GM19351 (cell line): ENCODE data around the gene HACD2.

Experiments used
- ATAC-seq: cut with Tn5 transposase; IDR thresholded peaks from one replicate; pipeline ENCODE4 v1.9.1; 2021; ENCODE audit warnings: mild to moderate bottlenecking, moderate library complexity; ENCODE audit not compliant: unreplicated experiment

The HACD2 gene

GRCh38 chr3:123449997-123450604, 134.8 kb downstream of the HACD2 start:
- no peak for ATAC-seq

DNA sequence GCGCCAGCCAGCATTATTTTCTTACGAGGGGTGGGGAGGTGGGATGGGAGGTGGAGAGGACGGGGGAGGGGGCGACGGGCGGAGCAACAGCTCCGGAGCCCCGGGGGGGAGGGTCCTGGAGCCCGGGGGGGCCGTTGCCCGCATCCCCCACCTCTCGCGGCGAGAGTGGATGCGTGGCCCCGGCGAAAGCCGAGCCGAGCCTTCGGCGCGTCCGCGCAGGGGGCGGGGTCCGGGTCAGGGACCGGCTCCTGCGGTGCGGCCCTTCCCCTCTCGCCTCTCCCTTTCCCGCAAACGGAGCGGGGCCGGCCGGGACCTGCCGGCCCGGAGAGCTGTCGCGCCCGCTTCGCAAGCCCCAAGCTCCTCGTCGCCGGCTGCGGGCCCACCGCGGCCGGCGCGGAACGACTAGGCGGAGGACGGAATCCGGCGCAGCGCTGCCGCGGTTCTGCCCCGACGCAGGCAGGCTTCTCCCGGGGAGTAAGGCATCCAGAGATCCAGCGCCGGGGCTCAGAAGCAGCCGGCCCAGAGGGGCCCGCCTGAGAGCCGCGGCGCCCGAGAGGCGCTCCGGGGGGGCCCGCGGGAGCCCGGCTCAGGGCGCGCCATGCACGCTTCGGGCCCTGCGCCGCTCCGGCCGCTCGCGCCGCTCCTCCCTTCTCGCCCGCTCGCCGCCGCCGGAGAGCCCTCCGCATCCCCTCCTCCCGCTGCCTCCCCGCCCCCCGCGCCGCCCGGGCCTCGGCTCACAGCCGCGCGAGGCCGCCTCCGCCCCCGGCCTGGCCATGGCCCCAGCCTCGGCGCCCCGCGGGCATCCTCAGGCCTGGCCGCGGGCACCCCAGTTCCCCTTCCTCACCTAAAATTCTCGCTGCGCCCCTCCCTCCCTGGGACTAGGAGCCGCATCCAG, 135.5 kb downstream of the HACD2 start:
- no peak for ATAC-seq

DNA sequence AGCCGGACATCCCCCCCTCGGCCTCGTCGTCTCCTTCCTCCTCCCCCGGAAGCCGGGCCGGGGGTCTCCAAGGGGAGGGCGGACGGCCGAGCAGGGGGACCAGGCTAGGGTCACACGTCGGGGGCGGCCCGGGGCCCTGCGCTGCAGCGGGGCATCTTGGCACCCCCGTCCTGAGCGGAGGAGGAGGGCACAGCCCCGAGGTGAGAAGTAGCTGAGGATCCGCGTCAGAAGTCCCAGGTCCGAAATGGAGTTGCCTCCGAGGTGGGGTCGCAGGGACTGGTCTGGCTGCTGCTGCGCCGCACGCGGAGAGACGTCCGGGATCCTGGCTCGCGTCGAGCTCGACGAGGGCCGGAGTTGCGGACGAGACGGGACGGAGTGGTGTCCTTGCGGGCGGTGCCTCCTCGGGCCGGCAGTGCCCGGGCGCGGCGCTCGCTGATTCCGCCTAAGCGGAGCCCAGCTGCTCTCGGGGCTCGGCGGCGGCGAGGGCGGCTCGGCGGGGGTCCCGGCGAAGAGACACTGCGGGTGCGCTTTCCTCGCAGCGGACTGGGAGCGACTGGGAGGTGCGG, 136.2 kb downstream of the HACD2 start, which contains the start of gene ADCY5:
ADCY5 (minus strand) TSS at position 555 of the 566 bp plus-strand sequence; CDS start at position 10, 545 bp downstream.
- no peak for ATAC-seq

DNA sequence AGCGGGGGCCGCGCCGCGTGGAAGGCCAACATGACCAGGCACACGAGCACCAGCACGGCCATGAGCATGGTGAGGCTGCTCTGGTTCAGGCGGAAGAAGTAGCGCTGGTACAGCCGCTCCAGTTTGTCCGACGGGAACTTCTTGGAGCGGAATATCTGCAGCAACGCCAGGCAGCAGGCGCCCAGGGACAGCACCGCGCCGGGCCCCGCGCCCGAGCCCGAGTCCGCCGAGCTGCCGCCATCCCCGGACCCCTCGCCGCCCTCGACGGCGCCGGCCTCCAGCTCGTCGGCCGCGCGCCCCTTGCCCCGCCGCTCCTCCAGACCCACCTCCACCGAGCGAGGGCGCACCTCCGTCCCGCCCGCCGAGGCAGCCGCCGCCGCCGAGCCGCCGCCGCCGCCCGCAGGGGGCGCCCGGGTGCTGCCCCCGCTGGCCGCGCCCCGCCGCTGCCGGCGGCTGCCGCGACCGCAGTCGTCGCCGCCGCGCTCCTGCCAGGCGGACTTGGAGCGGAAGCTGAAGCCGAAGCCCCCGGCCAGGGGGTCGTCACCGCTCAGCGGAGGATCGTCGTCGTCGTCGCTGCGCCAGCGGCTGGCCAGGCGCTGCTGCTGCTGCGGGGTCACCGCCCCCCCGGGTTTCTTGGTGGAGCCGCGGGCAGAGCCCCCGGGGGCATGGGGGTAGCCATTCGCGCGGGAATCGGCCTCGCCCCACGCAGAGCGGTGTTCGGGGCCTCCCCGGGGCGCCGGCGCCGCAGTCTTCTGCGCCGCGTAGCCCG, 136.9 kb downstream of the HACD2 start:
- no peak for ATAC-seq

GRCh38 chr3:123447416-123447748, 137.5 kb downstream of the HACD2 start:
- ATAC-seq = no peak

DNA sequence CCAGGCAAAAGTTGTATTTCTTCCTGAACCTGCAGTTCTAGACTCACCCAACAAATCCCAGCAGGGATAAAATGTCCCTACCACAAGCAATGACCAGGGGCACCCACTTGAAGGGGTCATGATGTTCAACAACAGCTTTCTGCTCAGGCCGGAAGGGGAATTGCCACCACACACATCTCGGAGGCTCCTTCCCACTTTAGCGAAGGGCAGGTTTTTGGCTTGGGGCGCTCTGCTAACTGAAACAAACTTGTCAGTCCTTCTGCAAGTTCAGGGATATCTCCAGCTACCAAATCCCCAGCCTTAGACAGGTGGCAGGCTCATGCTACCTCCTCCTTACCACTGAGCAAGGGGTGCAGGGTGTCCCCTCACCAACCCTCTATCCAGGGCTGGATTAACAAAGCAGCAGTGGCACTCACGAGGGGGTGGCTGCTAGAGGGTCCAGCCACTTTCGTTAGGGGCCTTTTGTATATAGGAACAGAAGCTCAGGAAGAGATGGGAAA, 138.2 kb downstream of the HACD2 start:
- no peak for ATAC-seq

- no peak for ATAC-seq
Observed at GRCh38 chr3:123446210-123446609, 138.6 kb downstream of the HACD2 start.

DNA sequence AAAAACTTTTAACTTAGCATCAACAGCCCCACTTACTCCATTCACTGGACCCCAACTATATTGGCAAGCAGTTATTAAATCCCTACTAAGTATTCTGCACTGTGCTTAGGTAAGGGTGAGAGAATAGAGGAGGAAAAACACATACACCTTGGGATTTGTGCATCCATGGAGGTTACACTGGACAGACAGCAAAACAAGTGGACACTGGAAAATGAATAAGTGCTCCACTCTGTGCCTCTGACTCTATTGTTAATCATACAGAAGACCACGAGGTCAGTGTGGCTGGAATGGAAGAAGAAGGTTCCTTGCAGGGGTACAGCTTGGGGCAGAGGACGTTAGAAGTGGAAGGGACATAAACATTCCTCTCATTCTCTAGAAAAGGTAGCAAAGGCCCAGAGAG, 139.2 kb downstream of the HACD2 start:
- no peak for ATAC-seq

- no peak for ATAC-seq
Observed at GRCh38 chr3:123444744-123445143, 140.1 kb downstream of the HACD2 start.

- ATAC-seq = no peak
Observed at GRCh38 chr3:123444023-123444422, 140.8 kb downstream of the HACD2 start.

DNA sequence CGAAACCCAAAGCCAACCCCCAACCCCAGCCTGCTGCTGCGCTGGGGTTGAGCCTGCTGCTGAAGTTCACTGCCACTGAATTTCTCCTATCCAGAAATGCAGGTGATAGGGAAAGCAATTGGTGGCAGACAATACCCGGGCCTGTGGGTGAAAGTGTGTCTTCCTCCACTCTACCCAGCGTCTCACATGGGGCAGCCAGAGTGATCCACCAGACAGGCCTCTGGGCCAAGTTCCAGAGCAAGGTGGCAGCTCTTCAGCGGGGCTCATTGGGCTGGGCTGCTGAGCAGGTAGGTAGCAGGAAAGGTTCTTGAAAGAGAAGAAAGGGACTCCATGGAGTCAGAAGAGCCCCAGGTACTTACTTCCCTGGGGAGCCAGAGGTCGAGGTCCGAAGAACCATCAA, 141.9 kb downstream of the HACD2 start:
- no peak for ATAC-seq

DNA sequence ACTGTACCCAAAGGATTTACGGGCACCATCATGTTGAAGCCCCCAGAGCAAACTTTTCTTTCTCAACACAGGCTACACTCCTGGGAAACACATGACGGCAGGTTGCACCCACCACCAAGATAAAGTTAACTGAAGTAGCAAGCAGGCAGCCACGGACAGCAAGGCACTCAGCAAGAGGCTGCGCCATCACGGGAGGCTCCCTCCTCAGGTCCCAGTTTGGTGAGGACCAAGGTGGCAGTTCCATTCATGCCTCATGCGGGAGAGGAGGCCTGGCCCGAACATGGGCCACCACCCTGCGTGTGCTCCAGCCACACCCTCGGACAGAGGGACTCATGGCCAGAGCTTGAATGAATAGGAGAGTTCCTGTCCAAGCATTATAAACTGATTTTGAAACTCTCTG, 142.7 kb downstream of the HACD2 start:
- no peak for ATAC-seq
